Measurements from ENCODE around the gene GMIP. TPM values are rescaled to one million over a fixed set of nuclear protein-coding genes. Genes with fewer than 3 reads are reported as not detected.

GMIP gene
- total and polyA plus RNA-seq, 4 donors, result 0.89 to 6.5 (median 4.3) TPM

DNA sequence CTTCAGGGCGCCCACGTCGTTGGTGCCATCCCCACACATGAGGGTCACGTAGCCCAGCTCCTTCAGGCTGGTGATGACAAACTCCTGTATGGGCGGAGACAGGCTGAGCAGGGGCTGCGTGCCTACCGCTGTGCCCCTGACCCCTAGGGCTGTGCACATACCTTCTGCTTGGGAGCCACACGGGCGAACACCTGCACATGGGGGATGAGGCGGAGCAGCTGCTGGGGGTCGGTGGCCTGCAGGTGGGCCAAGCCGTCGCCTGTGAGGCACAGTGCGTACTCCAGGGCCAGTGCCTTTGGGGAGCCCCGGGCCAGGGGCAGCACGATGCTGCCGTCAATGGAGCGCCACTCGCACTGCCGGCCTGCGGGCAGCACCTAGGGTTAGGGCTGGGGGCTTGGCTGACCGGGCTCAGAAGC lies 6.1 kb upstream of the GMIP start:
- Histone ChIP-seq H3K4me3 (ENCODE audit: low read depth in 1 of 3, low read length in 3 of 3) (no peak overlapping the region), H3K4me1 (ENCODE audit: control insufficient read depth in 4 of 4, insufficient read depth in 4 of 4, low read length in 3 of 4) (no peaks in the 10 kb centered on the region), H3K27me3 (ENCODE audit: control insufficient read depth in 4 of 4, insufficient read depth in 4 of 4, low read length in 3 of 4) (no peaks in the 10 kb centered on the region), H3K9me3 (ENCODE audit: control insufficient read depth in 4 of 4, low read length in 3 of 4) (no peaks in the 10 kb centered on the region), H3K27ac (ENCODE audit: low read depth in 1 of 2, low read length in 2 of 2) (no peak overlapping the region), H3K9ac (ENCODE audit: low read depth in 1 of 2, low read length in 2 of 2) (no peak overlapping the region), H3K36me3 (ENCODE audit: control insufficient read depth in 4 of 4, insufficient read depth in 3 of 4, low read depth in 1 of 4, low read length in 3 of 4) (peaks cover 23 to 88% (median 46%) of the 10 kb centered on the region in 4 donors)
- no peak for DNase-seq (ENCODE audit: low spot score)
- WGBS, result 97% methylated on average over 22 of the region's 22 CpGs
- TF ChIP-seq, protein P1, sequence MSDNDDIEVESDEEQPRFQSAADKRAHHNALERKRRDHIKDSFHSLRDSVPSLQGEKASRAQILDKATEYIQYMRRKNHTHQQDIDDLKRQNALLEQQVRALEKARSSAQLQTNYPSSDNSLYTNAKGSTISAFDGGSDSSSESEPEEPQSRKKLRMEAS (IDR thresholded peaks at IDR 0.05), result no peak
- TF ChIP-seq FOXA1 (IDR thresholded peaks at IDR 0.05), result no peak
- no peak for TF ChIP-seq FOXA2 (IDR thresholded peaks at IDR 0.05)
- TF ChIP-seq, protein P2, sequence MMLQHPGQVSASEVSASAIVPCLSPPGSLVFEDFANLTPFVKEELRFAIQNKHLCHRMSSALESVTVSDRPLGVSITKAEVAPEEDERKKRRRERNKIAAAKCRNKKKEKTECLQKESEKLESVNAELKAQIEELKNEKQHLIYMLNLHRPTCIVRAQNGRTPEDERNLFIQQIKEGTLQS (IDR thresholded peaks at IDR 0.05), result no peak
- TF ChIP-seq HNF4A (conservative IDR thresholded peaks at IDR 0.05), result no peak
- no peak for TF ChIP-seq GABPA (IDR thresholded peaks at IDR 0.05 in 1 of 2, conservative IDR thresholded peaks at IDR 0.05 in 1 of 2)
- TF ChIP-seq, protein P3, sequence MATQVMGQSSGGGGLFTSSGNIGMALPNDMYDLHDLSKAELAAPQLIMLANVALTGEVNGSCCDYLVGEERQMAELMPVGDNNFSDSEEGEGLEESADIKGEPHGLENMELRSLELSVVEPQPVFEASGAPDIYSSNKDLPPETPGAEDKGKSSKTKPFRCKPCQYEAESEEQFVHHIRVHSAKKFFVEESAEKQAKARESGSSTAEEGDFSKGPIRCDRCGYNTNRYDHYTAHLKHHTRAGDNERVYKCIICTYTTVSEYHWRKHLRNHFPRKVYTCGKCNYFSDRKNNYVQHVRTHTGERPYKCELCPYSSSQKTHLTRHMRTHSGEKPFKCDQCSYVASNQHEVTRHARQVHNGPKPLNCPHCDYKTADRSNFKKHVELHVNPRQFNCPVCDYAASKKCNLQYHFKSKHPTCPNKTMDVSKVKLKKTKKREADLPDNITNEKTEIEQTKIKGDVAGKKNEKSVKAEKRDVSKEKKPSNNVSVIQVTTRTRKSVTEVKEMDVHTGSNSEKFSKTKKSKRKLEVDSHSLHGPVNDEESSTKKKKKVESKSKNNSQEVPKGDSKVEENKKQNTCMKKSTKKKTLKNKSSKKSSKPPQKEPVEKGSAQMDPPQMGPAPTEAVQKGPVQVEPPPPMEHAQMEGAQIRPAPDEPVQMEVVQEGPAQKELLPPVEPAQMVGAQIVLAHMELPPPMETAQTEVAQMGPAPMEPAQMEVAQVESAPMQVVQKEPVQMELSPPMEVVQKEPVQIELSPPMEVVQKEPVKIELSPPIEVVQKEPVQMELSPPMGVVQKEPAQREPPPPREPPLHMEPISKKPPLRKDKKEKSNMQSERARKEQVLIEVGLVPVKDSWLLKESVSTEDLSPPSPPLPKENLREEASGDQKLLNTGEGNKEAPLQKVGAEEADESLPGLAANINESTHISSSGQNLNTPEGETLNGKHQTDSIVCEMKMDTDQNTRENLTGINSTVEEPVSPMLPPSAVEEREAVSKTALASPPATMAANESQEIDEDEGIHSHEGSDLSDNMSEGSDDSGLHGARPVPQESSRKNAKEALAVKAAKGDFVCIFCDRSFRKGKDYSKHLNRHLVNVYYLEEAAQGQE (IDR thresholded peaks at IDR 0.05), result no peak
- TF ChIP-seq SP1 (IDR thresholded peaks at IDR 0.05), result no peak
- TF ChIP-seq EGR1 (IDR thresholded peaks at IDR 0.05; ENCODE audit: low read depth in 2 of 2), result no peak
- TF ChIP-seq RXRA (IDR thresholded peaks at IDR 0.05), result no peak
- TF ChIP-seq YY1 (IDR thresholded peaks at IDR 0.05), result no peak
- TF ChIP-seq, protein P4, sequence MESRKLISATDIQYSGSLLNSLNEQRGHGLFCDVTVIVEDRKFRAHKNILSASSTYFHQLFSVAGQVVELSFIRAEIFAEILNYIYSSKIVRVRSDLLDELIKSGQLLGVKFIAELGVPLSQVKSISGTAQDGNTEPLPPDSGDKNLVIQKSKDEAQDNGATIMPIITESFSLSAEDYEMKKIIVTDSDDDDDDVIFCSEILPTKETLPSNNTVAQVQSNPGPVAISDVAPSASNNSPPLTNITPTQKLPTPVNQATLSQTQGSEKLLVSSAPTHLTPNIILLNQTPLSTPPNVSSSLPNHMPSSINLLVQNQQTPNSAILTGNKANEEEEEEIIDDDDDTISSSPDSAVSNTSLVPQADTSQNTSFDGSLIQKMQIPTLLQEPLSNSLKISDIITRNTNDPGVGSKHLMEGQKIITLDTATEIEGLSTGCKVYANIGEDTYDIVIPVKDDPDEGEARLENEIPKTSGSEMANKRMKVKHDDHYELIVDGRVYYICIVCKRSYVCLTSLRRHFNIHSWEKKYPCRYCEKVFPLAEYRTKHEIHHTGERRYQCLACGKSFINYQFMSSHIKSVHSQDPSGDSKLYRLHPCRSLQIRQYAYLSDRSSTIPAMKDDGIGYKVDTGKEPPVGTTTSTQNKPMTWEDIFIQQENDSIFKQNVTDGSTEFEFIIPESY (IDR thresholded peaks at IDR 0.05), result no peak
- TF ChIP-seq, protein P5, sequence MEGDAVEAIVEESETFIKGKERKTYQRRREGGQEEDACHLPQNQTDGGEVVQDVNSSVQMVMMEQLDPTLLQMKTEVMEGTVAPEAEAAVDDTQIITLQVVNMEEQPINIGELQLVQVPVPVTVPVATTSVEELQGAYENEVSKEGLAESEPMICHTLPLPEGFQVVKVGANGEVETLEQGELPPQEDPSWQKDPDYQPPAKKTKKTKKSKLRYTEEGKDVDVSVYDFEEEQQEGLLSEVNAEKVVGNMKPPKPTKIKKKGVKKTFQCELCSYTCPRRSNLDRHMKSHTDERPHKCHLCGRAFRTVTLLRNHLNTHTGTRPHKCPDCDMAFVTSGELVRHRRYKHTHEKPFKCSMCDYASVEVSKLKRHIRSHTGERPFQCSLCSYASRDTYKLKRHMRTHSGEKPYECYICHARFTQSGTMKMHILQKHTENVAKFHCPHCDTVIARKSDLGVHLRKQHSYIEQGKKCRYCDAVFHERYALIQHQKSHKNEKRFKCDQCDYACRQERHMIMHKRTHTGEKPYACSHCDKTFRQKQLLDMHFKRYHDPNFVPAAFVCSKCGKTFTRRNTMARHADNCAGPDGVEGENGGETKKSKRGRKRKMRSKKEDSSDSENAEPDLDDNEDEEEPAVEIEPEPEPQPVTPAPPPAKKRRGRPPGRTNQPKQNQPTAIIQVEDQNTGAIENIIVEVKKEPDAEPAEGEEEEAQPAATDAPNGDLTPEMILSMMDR (IDR thresholded peaks at IDR 0.05; ENCODE audit: low read depth, low read length, missing input control), result no peak
- no peak for TF ChIP-seq TAF1 (conservative IDR thresholded peaks at IDR 0.05)
- TF ChIP-seq HNF4G (IDR thresholded peaks at IDR 0.05), result no peak

DNA sequence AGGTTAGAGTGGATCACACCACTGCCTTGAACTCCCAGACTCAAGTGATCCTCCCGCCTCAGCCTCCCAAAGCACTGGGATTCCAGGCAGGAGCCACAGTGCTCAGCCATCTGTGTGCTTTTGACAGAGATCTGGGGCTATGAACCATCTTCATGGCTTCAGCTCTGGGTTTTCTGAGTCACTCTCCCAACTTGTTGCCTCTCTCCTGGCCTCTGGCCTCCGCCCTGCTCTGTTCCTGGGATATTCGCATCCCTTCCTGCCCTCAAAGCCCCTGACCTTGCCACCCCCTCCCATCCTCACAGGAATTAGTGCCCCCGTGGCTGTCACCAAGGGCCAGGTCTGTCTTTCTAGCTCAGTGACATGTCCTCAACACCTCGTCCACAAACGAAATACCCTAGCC lies 5.7 kb upstream of the GMIP start:
- Histone ChIP-seq H3K27ac (ENCODE audit: low read depth in 1 of 2, low read length in 2 of 2) (no peak overlapping the region), H3K36me3 (ENCODE audit: control insufficient read depth in 4 of 4, insufficient read depth in 3 of 4, low read depth in 1 of 4, low read length in 3 of 4) (peaks cover 21 to 84% (median 44%) of the 10 kb centered on the region in 4 donors), H3K4me1 (ENCODE audit: control insufficient read depth in 4 of 4, insufficient read depth in 4 of 4, low read length in 3 of 4) (peaks cover 0 to under 1% (median 0%) of the 10 kb centered on the region in 4 donors), H3K9me3 (ENCODE audit: control insufficient read depth in 4 of 4, low read length in 3 of 4) (no peaks in the 10 kb centered on the region), H3K27me3 (ENCODE audit: control insufficient read depth in 4 of 4, insufficient read depth in 4 of 4, low read length in 3 of 4) (no peaks in the 10 kb centered on the region), H3K9ac (ENCODE audit: low read depth in 1 of 2, low read length in 2 of 2) (no peak overlapping the region), H3K4me3 (ENCODE audit: low read depth in 1 of 3, low read length in 3 of 3) (no peak overlapping the region)
- WGBS, result 95% methylated on average over 6 of the region's 6 CpGs
- DNase-seq (ENCODE audit: low spot score), result no peak
- TF ChIP-seq, protein P3 (IDR thresholded peaks at IDR 0.05), result no peak
- TF ChIP-seq EGR1 (IDR thresholded peaks at IDR 0.05; ENCODE audit: low read depth in 2 of 2) (no peak), TAF1 (conservative IDR thresholded peaks at IDR 0.05) (no peak), RAD21 (IDR thresholded peaks at IDR 0.05) (no peak), RXRA (IDR thresholded peaks at IDR 0.05) (no peak), FOXA1 (IDR thresholded peaks at IDR 0.05) (no peak), NR2F2 (IDR thresholded peaks at IDR 0.05) (no peak), JUND (IDR thresholded peaks at IDR 0.05) (no peak), FOXA2 (IDR thresholded peaks at IDR 0.05) (no peak), HNF4A (conservative IDR thresholded peaks at IDR 0.05) (no peak), SP1 (IDR thresholded peaks at IDR 0.05) (no peak)
- TF ChIP-seq, protein P4 (IDR thresholded peaks at IDR 0.05), result no peak
- TF ChIP-seq, protein P2 (IDR thresholded peaks at IDR 0.05), result no peak

All from liver (tissue), 9 donors.